Measurements from ENCODE around the gene USP53.
"Not testable (repeated sequence)": the region's sequence is repeated elsewhere in the genome, so short reads cannot be mapped to it uniquely, and the experiment has no call there.

USP53 gene

DNA sequence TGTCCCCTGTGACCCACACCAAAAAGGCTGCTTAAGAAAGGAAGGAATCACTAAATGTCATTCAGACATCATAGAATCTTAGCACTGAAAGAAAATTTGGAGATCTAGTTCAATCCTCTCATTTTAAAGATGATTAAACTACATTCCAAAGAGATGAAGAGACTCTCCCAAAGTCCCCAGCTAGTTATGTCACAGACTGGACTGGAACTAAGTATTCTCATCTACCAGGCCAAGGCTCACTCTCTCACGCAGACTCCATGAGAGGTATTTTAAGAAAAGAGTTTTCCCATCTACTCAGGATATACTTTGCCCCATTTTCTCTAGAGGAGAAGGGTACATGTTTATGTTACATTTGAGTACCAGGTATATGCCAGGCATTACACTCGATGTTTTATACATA, 102.5 kb downstream of the USP53 start:
- DNase-seq (ENCODE audit: low spot score): no peak

DNA sequence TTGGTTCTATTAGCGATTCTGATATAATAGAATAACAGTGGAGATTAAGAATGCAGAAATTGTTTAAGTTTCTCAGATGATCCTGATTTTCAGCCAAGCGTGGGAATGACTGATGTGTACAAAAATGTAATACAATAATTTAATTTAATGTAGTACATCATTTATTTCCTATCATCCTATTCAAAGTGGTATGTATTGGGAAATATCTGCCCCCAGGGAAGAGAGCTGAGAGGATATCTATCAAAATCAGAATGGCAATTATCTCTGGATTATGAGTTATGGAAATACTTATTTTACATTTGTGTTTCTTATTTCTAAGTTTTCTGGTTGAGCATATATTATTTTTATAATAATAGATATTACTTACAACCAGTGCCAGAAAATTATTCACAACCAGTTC, 105.5 kb downstream of the USP53 start:
- DNase-seq (ENCODE audit: low spot score): no peak

DNA sequence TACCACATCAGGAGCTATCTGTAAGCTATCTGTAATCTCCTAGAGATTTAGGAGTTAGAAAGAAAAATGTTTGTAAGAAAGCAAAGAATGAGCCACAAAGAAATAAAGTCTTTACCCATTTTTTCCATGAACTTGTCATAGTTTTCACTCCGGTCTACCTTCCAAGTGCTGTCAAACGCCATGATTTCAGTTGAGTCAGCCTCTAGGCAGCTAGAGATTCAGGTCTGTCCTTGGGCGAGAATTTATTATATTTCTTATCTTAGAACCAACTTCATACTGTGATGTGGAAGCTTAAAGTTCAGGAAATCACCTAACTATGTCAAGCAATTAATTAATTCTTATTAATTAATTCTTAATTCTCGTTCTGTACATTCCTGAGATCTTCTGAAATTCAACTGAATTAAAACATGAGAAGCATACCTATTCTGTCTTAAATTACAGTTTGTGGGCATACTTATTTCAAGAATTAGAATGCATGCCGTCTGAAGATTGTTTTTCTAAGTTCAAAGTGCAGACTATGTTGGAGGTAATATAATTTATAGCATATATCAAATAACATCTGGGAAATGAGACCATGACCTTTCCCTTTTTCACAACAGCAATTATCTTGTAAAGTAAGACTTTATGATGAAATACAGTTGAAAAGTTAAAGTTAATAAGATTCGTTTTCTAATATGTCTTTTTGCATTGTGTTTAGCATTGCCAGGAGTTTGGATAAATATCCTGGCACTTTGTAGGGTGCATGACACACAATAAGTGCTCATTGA, 109.6 kb downstream of the USP53 start, which contains the start of gene FABP2:
TSS of gene FABP2 (minus strand) at position 218 of the 767 bp plus-strand sequence. CDS start at position 182, 36 bp downstream.
- DNase-seq (ENCODE audit: low spot score): no peak

DNA sequence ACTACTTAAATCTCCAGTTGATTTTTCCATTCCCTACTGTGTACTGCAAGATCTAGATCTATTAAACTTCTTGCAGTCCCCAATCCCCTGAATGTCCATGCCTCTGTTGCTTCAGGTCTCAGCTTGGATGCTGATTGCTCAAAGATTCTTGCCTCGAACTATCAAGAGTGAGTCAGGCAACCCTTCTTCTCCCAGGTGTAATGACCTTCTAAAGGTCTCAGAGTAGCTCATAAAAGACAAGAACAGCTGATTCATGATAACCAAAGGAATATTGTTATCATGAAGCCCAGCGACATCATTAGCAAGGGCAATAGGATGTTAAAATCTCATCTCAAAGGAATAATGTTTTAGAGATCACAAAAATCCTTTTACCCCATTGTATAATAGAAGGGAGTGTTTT, 116.2 kb downstream of the USP53 start:
- DNase-seq (ENCODE audit: low spot score): no peak

DNA sequence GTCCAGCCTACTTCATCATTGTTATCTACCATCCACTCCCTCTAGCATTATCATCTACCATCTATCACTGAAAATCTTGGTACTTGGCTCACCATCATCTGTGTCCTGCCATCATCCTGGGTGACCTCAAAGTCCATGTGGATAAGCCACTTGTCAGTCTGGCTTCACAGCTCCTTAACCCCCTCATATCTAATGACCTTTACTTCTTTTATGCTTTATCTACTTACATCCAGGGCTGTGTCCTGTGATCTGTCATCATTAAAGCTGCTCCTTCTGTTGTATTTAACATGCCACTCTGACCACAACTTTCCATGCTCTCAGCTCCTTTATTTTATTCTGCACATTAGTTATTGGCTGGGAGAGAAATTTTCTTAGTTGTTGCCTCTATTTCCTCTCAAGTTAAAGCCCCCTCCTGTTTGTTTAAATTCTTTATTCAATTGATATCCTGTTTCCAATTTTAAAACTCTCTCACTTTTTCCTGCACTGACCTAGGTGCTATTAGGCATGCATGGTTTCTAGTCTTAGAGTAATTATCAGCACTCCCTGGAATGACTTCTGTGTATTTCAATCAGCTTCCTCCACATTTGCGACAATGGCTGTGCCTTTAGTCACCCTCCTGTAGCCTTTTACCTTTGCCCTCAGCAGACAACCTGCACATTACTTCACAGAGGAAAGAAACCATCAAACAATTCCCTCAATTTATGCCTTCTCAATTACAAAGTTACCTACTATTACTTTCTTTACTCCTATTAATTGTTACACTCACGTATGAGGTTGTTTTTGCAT, 117.5 kb downstream of the USP53 start:
- DNase-seq (ENCODE audit: low spot score): no peak

DNA sequence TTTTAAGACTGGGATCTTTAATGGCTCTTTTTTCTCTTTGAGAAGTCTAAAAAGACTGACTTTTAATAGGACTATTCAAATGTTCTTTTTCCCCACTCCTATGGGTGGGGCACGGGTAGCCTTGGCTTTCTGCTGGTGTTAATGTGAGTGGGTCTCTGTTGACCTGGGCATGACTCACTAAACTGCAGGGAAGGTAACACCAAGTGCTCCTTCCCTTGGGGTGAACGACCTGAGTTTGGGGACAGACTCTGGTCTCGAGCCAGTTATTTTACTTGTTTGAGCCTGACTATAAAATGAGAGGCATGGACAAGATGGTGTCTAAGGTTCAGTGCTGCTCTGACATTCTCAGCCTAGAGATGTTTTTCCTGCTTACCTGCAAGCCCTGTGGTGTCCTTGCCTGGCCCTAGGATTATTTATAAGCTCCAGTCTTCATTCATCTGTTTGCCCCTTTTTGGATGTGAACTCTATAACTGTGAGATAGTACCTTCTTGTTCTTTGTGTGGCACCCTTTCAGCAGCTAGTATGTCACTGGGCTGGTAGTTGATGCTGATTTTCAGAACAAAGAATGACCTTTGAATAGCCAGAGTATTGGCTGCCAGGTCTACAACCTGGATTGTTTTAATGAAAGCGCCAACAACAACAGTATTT, 123.9 kb downstream of the USP53 start:
- not testable (repeated sequence) for DNase-seq (ENCODE audit: low spot score)

DNA sequence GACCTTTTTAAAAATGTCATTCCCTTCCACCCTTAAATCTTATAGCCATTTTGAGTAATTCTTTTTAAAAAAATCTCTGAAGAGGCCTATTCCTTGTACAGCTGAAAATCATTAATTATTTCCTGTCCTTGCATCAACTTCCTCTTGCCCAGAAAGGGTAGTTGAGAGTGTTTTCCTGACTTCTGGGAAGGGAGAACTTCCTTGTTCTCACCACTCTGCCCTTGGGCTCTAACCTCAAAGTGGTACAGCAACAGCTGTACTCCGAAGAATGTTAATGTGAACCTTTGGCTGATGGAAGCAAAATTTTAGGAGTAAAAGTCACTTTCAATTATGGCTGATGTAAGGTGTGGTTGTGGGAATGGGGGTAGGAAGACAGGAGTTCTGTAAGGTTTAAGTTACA, 124.5 kb downstream of the USP53 start:
- DNase-seq (ENCODE audit: low spot score): no peak

DNA sequence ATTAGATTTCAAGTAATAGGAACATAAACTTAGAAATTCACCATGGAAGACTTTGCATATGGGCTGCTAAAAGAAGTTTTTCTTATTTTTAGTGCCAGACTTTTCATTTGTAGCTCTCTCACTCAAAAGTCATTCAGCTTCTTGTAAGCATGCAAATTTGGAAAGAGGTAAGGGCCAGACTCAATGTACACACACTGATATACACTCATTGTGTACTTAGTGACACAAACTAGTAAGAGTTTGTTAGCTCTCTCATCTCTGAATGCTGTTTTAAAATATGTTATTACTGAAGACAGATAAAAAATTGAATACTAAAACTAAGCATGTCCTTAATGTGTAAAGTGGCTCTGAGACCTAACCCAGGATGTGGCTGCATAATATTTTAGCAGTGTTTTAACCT, 127.4 kb downstream of the USP53 start:
- DNase-seq (ENCODE audit: low spot score): not testable (repeated sequence)

DNA sequence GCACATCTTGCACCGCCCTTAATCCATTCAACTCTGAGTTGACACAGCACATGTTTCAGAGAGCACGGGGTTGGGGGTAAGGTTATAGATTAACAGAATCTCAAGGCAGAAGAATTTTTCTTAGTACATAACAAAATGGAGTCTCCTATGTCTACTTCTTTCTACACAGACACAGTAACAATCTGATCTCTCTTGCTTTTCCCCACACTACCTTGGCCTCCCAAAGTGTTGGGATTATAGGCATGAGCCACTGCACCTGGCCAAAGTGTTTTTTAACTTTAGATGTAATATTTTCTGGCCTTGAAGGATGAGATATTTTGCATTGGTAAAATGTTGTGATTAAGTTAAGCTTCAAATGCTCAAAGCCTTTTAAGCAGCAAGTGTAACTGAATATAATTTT, 130.8 kb downstream of the USP53 start:
- DNase-seq (ENCODE audit: low spot score): not testable (repeated sequence)
